Stimulated activated CD8-positive, alpha-beta memory T cell treated with anti-CD3 and anti-CD28 coated beads, Interleukin-7, amount 100 ng/mL, for 48 hours (primary cell): ENCODE measurements around the gene NIM1K.
"Not testable (repeated sequence)": the region's sequence is repeated elsewhere in the genome, so short reads cannot be mapped to it uniquely, and the experiment has no call there.

Experiments
- DNase-seq, 2 donors: peaks; one replicate each; pipeline ENCODE4 v3.0.0-alpha.2; 2020; ENCODE audit warnings: low read depth in 1 of 2; ENCODE audit errors: extremely low read depth in 1 of 2

NIM1K gene

GRCh38 chr5:43225649-43226245, 33.7 kb downstream of the NIM1K start:
- no peak for DNase-seq

GRCh38 chr5:43227655-43228054, 35.6 kb downstream of the NIM1K start:
- DNase-seq, result no peak

GRCh38 chr5:43230707-43231106, 38.7 kb downstream of the NIM1K start:
- DNase-seq, result no peak

- no peak for DNase-seq
These were observed 40.0 kb downstream of the NIM1K start for GRCh38 chr5:43231977-43232376.

- no peak for DNase-seq
These were observed 41.2 kb downstream of the NIM1K start for GRCh38 chr5:43232943-43233833.

GRCh38 chr5:43233946-43234345, 41.9 kb downstream of the NIM1K start:
- DNase-seq, result no peak

- DNase-seq, result no peak
These were observed 44.8 kb downstream of the NIM1K start for GRCh38 chr5:43236653-43237355.

- no peak for DNase-seq
These were observed 50.2 kb downstream of the NIM1K start for GRCh38 chr5:43242196-43242595.

GRCh38 chr5:43243270-43243669, 51.2 kb downstream of the NIM1K start:
- DNase-seq, result no peak

GRCh38 chr5:43244823-43245565, 53.0 kb downstream of the NIM1K start:
- no peak for DNase-seq

- DNase-seq, result no peak
These were observed 53.8 kb downstream of the NIM1K start for GRCh38 chr5:43245724-43246385.

- no peak for DNase-seq
These were observed 59.7 kb downstream of the NIM1K start for GRCh38 chr5:43251754-43252153.

- DNase-seq, result no peak
These were observed 63.7 kb downstream of the NIM1K start for GRCh38 chr5:43255704-43256103.

GRCh38 chr5:43256261-43256966, 64.4 kb downstream of the NIM1K start:
- DNase-seq, result no peak

GRCh38 chr5:43258116-43258515, 66.1 kb downstream of the NIM1K start:
- DNase-seq, result no peak

GRCh38 chr5:43262269-43262668, 70.2 kb downstream of the NIM1K start:
- not testable (repeated sequence) for DNase-seq

GRCh38 chr5:43268188-43268820, 76.3 kb downstream of the NIM1K start:
- no peak for DNase-seq

GRCh38 chr5:43270645-43271044, 78.6 kb downstream of the NIM1K start:
- no peak for DNase-seq

GRCh38 chr5:43273552-43273951, 81.5 kb downstream of the NIM1K start:
- no peak for DNase-seq
